GM12875 (cell line): Measurements from ENCODE around the gene BCO1.

Experiments
- H3K4me3 ChIP-seq: one replicate; pipeline ENCODE4 v1.5.1; 2011; ENCODE audit warnings: low read depth, low read length, control low read depth
- TF ChIP-seq, protein P1 (sequence below): IDR thresholded peaks from 2 replicates; pipeline ENCODE4 v1.5.1; 2011; ENCODE audit warnings: low read depth, mild to moderate bottlenecking, control low read depth, inconsistent platforms, low read length, moderate library complexity, borderline replicate concordance; ENCODE audit not compliant: insufficient read depth

BCO1 gene

DNA sequence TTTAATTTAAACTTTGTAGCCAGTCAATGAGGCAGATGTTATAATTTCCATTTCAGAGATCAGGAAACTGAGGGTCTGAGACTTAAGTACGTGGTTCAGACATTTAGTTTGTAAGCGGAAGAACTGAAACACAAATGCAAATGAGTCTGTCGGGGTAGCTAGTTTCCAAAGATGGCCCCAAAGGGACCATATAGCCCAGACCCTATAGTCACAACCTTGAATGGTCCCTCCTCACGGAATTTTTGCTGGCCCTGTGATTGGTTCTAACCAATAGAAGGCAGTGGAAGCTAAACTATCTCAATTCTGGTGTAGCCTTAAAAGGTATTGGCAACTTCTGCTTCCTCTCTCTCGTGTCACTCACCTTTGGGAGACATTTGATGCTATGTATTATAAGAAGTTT, 7.5 kb upstream of the BCO1 start:
- TF ChIP-seq, protein P1, sequence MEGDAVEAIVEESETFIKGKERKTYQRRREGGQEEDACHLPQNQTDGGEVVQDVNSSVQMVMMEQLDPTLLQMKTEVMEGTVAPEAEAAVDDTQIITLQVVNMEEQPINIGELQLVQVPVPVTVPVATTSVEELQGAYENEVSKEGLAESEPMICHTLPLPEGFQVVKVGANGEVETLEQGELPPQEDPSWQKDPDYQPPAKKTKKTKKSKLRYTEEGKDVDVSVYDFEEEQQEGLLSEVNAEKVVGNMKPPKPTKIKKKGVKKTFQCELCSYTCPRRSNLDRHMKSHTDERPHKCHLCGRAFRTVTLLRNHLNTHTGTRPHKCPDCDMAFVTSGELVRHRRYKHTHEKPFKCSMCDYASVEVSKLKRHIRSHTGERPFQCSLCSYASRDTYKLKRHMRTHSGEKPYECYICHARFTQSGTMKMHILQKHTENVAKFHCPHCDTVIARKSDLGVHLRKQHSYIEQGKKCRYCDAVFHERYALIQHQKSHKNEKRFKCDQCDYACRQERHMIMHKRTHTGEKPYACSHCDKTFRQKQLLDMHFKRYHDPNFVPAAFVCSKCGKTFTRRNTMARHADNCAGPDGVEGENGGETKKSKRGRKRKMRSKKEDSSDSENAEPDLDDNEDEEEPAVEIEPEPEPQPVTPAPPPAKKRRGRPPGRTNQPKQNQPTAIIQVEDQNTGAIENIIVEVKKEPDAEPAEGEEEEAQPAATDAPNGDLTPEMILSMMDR, result no peak
- no peak overlapping the region for H3K4me3 ChIP-seq

GRCh38 chr16:81232740-81233367, 5.6 kb upstream of the BCO1 start:
- H3K4me3 ChIP-seq, result no peak overlapping the region
- TF ChIP-seq, protein P1, result no peak

DNA sequence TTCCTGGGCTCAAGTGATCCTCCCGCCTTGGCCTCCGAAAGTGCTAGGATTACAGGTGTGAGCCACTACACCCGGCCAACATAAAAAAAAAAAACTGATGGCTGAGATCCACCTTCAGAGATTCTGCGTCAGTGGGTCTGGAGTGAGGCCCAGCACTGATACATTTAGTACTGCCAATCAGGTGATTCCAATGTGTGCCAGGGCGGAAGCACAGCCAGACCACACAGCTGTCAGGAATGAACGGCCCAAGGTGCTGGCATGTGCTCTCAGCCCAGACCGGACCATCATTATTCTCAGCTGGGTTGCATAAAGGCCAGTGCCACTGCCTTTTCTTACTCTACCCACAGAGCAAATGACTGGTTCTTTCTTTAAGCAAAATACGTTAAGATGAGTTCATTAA, 1.2 kb upstream of the BCO1 start:
- H3K4me3 ChIP-seq, result no peak overlapping the region
- TF ChIP-seq, protein P1, result no peak

DNA sequence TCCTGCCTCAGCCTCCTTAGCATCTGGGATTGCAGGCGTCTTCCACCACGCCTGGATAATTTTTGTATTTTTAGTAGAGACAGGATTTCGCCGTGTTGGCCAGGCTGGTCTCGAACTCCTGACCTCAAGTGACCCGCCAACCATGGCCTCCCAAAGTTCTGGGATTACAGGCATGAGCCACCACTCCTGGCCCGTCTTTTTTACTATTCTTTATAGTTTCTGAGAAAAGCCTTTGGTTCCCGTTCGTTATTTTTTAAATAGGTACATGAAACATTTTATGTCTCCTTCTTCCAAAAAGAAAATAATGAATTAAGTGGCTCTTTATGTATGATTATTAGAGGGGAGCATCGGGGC, 570 bp upstream of the BCO1 start:
- TF ChIP-seq, protein P1, result no peak
- no peak overlapping the region for H3K4me3 ChIP-seq

DNA sequence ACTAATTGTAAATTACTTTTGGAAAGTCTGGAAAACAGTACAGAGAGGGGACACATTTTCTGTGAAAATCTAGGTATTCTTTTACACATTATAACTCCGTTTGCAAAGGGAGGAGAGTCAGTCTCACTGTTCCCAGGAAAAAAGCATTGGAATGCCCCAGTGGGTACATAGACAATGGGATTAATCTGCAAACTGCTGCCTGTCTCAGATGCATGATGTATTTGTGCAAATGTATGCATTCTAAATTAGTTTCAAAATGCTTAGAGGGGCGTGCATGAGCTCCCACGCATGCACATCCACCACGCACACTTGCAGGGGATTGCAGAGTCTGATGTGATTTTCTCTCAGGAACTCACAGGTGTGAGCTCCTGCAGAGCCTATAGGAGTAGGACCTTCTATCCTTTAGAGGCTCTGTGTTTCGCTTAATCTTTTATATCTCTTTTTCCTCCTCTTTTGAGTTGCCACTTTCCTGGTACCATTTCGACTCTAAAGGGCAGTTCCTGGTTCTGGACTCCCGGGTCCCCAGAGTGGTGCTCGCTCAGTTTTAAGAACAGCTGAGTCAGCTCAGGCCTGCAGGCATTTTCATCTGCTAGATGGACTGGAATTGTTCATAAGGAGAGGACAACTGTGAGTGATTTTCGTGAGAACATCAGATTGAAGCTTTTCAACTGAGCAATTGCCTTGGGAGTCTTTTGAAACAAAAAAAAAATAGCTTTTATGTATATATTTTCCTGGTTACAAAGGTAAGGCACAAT, 1.1 kb downstream of the BCO1 start:
- H3K4me3 ChIP-seq, result no peak overlapping the region
- TF ChIP-seq, protein P1, result no peak

DNA sequence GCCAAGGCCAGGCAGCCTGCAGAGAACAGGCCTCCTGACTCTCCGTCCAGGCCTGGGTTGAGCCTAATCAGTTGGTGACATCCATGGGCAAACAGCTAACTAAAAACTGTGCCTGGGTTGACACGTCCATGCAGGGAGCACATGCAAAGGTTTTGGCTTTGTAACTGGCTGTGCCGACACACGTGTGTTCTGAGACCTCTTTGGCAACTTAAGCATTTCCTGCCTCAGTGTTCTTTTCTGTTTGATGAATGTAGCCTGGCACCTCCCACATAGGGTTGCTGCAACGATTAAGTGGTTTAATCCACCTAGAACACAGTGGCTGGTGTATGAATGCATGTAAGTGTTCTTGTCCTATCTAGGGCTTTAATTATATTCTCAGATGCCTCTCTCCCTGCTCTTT, 3.2 kb downstream of the BCO1 start:
- TF ChIP-seq, protein P1, result no peak
- no peak overlapping the region for H3K4me3 ChIP-seq
